Cardiac fibroblast (primary cell): Measurements from ENCODE around the gene ERN1.

ENCODE experiments used
- DNase-seq, 2 donors: peaks; one replicate each; pipeline versions ENCODE4 v3.0.0 to v3.0.0-alpha.2; 2010; ENCODE audit warnings: low read depth in 2 of 2
- H3K4me3 ChIP-seq, 2 donors: replicated peaks in 1 of 2; 1 replicate in 1 of 2; 2 replicates in 1 of 2; pipeline ENCODE4 v1.5.1; 2011; ENCODE audit warnings: low read depth in 2 of 2, low read length in 2 of 2, mild to moderate bottlenecking in 2 of 2, moderate library complexity in 1 of 2
- CTCF ChIP-seq: IDR thresholded peaks from one replicate; pipeline ENCODE4 v1.5.1; 2011; ENCODE audit warnings: low read depth, mild to moderate bottlenecking, low read length, inconsistent platforms

The ERN1 gene

GRCh38 chr17:64077379-64077778, 52.6 kb downstream of the ERN1 start:
- no peak overlapping the region for H3K4me3 ChIP-seq
- TF ChIP-seq CTCF, result no peak
- DNase-seq, result no peak

- no peak for DNase-seq
- no peak for TF ChIP-seq CTCF
- H3K4me3 ChIP-seq, result no peak overlapping the region
These were observed 54.0 kb downstream of the ERN1 start for GRCh38 chr17:64075913-64076312.

DNA sequence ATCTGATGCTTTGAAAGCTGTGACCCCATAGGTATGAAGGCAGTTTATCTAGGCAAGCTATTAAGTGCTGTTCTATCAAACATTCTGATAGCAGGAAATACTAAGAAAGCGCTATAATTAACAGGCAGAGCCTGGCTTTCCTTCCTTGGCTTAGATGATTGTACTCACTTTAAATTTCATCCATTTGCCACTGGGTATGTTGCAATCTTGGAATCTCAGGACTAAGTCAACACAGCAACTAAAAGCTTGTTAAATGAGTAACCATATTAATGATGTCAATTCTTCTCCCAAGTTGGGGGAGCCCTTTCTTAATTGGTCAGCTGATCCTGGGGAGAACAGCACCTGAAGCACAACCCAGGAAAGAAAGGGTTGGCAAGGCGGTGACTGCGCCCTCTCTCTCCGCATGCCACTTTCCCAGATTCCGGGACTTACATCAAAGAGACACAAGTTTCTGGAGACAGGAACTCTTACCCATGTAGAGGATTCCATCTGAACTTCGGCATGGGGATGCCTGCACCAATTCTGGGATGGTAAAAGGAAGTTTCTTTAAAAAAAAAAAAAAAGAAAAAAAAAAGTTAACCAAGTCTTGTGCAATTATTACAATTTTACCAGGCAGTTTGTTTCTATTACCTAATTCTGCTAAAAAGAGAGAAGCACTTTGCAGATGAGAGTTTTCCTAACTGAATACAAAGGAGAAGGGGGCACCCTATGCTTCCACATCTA, 55.1 kb downstream of the ERN1 start:
- no peak for TF ChIP-seq CTCF
- peak; percentile 67 to 69 for DNase-seq
- H3K4me3 ChIP-seq, result no peak overlapping the region

DNA sequence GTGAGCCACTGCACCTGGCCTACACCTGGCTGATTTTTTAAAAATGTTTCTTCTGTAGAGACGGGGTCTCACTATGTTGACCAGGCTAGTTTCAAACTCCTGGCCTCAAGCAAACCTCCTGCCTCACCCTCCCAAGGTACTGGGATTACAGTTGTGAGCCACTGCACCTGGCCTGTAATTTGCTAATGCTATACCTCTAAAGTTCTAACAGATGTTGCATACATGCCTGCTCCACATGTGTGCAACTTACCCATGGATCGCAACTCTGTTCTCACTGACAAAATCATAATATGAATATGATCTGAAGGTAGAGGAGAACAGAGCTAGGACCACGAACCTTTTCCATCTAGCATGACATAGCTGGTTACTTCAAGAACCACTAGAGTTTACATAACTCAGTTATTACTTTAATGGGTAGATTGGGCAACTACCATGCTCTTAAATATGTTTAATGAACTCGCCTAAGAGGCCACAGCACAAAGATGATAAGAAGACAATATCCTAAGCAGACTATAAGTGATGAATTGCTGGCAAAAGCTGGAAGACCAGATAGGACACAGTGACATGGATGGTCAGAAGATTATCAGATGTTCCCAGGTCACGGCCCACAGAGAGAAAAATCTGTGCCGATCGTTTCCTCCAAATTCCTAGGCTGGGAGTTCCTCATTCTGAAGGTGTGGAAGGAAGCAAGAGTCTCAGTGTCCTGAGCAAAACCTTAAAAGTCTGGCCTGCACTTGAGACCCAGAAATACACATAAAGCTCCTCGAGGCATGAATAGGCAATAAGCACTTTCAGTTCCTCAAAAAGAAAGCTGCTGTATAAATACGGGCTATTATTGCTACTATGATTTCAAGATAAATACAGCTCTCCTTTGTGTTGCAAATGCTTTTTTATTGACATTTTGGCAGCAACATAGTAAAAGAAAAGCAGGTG, 55.9 kb downstream of the ERN1 start:
- TF ChIP-seq CTCF, result no peak
- no peak for DNase-seq
- no peak overlapping the region for H3K4me3 ChIP-seq

DNA sequence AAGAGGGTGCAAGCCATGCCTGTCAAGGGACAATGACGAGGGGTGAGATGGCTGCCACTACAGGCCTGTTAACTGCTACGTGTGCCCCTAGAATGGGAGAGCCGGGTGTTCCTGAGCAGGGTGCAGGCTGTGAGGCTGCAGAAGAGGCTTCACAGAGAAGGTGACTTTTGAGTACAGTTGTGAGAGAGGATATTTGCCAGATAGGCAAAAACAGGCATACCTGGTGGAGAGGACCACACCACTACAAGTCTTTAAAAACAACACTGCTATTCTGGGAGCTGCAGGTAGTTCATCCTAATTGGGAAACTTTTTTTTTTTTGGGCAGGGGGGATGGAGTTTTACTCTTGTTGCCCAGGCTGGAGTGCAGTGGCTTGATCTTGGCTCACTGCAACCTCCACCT, 58.8 kb downstream of the ERN1 start:
- H3K4me3 ChIP-seq, result no peak overlapping the region
- no peak for DNase-seq
- TF ChIP-seq CTCF, result no peak

GRCh38 chr17:64070213-64070612, 59.7 kb downstream of the ERN1 start:
- no peak for DNase-seq
- no peak overlapping the region for H3K4me3 ChIP-seq
- TF ChIP-seq CTCF, result no peak
